Adipocyte (in vitro differentiated cells): ENCODE data around the gene ENDOU.

Experiments used
- DNase-seq: peaks from one replicate; pipeline ENCODE4 v3.0.0-alpha.2; 2015; ENCODE audit warnings: low read depth
- H3K27me3 ChIP-seq: replicated peaks from 2 replicates; pipeline ENCODE4 v1.7.0; 2013; ENCODE audit warnings: mild to moderate bottlenecking, low read length, moderate library complexity; ENCODE audit not compliant: control insufficient read depth, insufficient read depth
- H3K36me3 ChIP-seq: 2 replicates; pipeline ENCODE4 v1.7.0; 2013; ENCODE audit warnings: low read length, mild to moderate bottlenecking, moderate library complexity; ENCODE audit not compliant: control insufficient read depth, insufficient read depth, severe bottlenecking
- H3K4me1 ChIP-seq: 2 replicates; pipeline ENCODE4 v1.7.0; 2013; ENCODE audit warnings: mild to moderate bottlenecking, low read length, moderate library complexity; ENCODE audit not compliant: control insufficient read depth, insufficient read depth
- H3K4me3 ChIP-seq: 2 replicates; pipeline ENCODE4 v1.7.0; 2013; ENCODE audit warnings: mild to moderate bottlenecking, low read length, moderate library complexity
- H3K9ac ChIP-seq: 2 replicates; pipeline ENCODE4 v1.7.0; 2013; ENCODE audit warnings: mild to moderate bottlenecking, low read length, moderate library complexity
- H3K9me3 ChIP-seq: 2 replicates; pipeline ENCODE4 v1.7.0; 2013; ENCODE audit warnings: mild to moderate bottlenecking, low read length, moderate library complexity; ENCODE audit not compliant: control insufficient read depth

Gene ENDOU

DNA sequence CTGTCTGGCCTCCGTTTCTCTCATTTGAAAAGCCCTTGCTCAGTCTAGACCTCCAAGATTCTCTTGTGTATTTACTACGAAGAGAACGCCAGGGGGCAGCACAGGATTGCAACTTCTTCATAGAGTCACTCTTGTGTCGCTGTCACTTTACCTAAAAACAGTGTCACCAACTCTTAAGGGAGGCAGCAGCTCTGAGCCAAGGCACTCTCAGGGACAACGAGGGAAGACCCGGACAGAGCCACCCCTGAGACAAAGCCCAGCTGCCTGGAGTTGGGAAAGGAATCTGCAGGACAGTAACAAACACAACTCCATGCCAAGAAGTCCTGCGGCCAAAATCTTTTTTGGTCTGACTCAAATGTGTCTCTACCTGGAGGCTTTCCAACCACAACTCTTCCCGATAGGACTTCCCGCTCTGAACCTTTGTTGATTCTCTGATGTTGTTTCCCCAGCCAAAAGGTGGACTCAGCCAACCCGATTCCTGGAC lies 9.9 kb downstream of the ENDOU start:
- Histone ChIP-seq H3K4me3 (peak overlapping the region; percentile 70), H3K36me3 (no peaks in the 10 kb centered on the region), H3K4me1 (peaks cover 28% of the 10 kb centered on the region), H3K27me3 (no peaks in the 10 kb centered on the region), H3K9ac (peak overlapping the region; percentile 66), H3K9me3 (no peaks in the 10 kb centered on the region)
- peak; percentile 92 for DNase-seq

DNA sequence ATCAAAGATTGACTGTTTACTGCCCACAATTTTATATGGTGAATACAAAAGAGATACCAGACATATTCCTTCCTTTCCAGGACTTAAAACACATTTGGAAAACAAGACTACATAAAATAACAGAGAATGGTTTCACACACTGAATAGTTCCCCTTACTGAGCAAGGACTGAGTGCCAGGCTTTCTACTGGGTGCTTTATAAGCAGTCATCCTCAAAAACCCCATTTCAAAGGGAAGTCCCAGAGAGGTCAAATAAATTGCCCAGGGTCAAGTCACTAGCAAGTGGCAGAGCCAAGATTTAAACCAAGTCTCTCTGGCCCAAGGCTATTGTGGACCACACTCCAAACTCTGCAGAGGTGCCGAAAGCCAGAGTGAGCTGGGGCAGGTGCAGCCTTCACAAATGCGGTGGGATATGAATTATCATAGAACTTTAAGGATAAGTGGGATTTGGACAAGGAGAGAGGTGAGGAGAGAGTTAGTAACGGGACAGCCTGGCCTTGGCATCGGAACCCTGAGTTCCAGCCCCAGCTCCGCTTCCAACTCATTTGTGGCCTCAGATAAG lies 10.4 kb downstream of the ENDOU start:
- Histone ChIP-seq H3K27me3 (no peaks in the 10 kb centered on the region), H3K9me3 (no peaks in the 10 kb centered on the region), H3K4me1 (peaks cover 28% of the 10 kb centered on the region), H3K4me3 (no peak overlapping the region), H3K36me3 (no peaks in the 10 kb centered on the region), H3K9ac (peak overlapping the region; percentile 66)
- no peak for DNase-seq

DNA sequence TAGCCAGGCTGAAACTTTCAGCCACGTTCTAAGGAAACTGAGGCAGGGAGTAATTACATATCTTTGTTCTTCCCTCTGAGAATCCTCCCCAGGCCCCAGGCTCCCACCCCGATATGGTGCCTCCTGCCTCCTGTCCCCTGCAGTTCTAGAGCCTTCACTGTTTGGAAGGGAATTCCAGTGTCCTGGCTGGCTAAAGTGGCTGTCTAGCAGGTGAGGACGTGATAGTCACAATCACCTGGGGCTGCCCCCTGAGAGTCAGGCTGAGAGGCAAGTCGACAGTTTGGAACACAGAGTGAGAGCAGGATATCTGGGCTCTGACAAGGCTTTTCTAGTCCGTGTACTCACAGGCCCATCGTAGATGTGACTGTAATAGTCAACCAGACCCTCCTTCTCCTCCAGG lies 13.1 kb downstream of the ENDOU start:
- no peak overlapping the region for H3K4me3 ChIP-seq
- H3K36me3 ChIP-seq: no peaks in the 10 kb centered on the region
- H3K9me3 ChIP-seq: no peaks in the 10 kb centered on the region
- DNase-seq: no peak
- H3K4me1 ChIP-seq: peaks cover 22% of the 10 kb centered on the region
- H3K9ac ChIP-seq: no peak overlapping the region
- no peaks in the 10 kb centered on the region for H3K27me3 ChIP-seq

DNA sequence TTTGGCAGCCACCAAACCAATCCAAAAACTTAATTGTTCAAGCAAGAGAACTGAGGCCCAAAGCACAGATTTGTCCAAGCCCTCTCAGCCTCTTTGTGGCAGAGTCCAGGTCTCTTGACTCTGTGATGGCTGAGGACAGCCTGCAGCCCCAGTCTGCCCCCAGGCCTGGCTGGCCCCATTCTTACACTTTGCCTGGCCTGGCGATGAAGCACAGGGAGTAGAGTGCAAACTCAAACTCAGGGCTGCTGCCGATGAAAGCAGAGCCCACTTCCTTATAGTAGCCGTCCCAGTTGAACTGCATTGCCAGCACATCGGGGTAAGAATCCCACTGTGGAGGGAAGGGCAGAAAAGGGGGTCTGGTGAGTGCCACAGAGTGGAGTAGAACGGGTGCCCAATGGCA lies 13.8 kb downstream of the ENDOU start:
- Histone ChIP-seq H3K9ac (no peak overlapping the region), H3K4me3 (no peak overlapping the region), H3K4me1 (peaks cover 20% of the 10 kb centered on the region), H3K36me3 (no peaks in the 10 kb centered on the region), H3K9me3 (no peaks in the 10 kb centered on the region), H3K27me3 (no peaks in the 10 kb centered on the region)
- no peak for DNase-seq

DNA sequence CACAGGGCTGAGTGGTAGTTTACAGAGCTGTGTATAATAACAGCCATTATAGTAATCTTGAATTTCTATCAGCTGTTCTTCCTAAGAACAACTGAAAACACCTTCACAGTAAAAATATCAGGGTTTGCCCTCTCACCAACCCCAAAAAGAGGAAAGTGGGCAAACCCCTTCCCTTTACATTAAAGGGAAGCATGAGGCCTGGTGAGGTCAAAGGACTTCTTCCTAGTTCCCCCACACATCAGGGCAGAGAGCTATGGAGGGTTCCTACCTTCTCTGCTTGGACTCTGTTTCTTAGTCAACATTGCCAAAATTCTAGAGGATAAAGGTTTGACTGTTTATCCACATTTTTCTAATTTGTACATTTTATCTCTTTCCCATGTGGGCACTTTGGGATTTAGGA lies 15.0 kb downstream of the ENDOU start:
- Histone ChIP-seq H3K27me3 (no peaks in the 10 kb centered on the region), H3K4me1 (peaks cover 13% of the 10 kb centered on the region), H3K9ac (no peak overlapping the region), H3K9me3 (no peaks in the 10 kb centered on the region), H3K4me3 (no peak overlapping the region), H3K36me3 (no peaks in the 10 kb centered on the region)
- no peak for DNase-seq

DNA sequence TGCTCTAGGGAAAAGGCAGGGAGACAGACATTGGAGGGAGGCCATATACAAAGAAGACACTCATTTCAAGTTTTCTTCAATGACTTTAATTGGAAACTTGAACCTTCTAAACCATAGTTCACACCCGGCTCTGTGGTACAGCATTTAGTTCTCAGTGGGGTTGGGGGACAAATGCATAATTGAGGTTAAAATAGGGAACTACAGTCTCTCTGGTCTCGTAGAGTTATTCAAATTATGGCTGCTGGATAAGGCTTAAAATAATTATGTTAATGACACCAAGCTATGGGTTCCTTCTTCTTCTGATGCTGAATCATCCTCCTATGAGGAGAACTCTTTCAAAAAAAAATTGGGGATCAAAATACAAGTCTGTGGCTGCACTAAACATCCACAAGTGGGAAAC lies 15.6 kb downstream of the ENDOU start:
- Histone ChIP-seq H3K4me3 (no peak overlapping the region), H3K9ac (no peak overlapping the region), H3K27me3 (no peaks in the 10 kb centered on the region), H3K4me1 (peaks cover 13% of the 10 kb centered on the region), H3K36me3 (no peaks in the 10 kb centered on the region), H3K9me3 (no peaks in the 10 kb centered on the region)
- no peak for DNase-seq

DNA sequence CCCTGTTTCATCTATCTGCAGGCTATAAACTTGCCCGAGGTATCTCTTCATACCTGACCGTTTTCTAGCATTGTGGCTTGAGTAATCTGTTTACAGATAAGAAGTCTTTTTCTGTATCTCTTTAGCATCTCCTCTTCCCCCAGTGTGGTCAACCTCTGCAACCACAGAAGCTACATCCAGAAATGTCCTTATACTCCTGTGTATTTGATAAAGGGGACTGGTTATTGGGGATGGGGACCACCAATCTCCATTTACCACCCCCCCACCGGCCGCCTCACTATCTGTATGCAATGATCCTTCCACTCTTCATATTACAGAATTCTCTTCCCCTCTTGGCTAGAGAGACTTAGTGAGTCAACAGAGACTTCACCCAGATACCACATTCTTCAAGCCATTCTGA lies 16.1 kb downstream of the ENDOU start:
- DNase-seq: no peak
- Histone ChIP-seq H3K9ac (no peak overlapping the region), H3K9me3 (no peaks in the 10 kb centered on the region), H3K27me3 (no peaks in the 10 kb centered on the region), H3K36me3 (no peaks in the 10 kb centered on the region), H3K4me1 (peaks cover 13% of the 10 kb centered on the region), H3K4me3 (no peak overlapping the region)

DNA sequence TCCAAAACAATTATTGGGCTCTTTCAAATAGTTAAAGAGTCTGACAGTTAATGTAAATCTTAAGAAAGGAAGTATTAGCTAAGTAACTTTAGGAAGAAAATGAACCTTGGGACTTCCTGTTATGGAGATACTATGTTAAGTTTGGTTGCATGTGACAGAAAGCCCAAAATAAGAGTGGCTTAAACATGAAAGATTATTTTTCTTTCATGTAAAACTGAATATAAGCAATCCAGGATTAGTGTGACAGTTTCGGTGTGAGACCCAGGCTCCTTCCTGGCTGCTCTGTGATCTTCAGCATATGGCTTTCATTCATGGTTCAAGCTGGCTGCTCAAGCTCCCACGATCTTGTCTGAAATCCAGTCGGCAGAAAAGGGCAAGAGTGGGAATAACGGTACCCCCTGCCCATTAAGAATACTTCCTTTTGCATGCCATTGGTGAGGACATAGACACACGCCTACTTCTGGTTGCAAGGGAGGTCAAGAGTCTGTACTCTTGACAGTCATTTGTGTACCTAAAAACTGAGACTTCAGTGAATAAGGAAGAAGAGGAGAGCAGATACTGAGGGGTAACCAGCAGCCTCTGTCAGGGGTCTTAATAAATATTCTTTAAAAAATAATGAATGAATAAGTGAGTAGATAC lies 17.3 kb downstream of the ENDOU start:
- Histone ChIP-seq H3K9me3 (no peaks in the 10 kb centered on the region), H3K36me3 (no peaks in the 10 kb centered on the region), H3K4me3 (no peak overlapping the region), H3K4me1 (peaks cover 13% of the 10 kb centered on the region), H3K9ac (no peak overlapping the region), H3K27me3 (no peaks in the 10 kb centered on the region)
- DNase-seq: no peak

DNA sequence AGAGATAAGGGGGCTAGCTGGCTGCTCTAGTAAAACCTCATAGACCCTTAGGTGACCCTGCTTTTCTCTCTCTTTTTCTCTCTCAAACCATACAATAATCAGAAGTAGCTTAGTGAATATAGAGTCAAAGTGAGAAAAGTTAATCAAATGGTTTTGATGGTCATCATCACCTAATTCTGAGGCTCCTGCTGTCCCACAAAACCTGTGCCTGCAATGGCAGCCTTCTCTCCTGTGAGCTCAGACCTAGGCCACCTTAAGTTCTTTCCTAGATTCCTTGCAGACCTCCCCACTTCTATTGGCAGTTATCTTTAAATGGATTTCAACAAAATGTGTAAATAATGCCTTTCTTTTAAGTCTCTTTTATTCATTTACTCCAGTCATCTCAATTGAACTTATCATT lies 17.9 kb downstream of the ENDOU start:
- Histone ChIP-seq H3K4me3 (no peak overlapping the region), H3K27me3 (no peaks in the 10 kb centered on the region), H3K9me3 (no peaks in the 10 kb centered on the region), H3K9ac (no peak overlapping the region), H3K36me3 (no peaks in the 10 kb centered on the region), H3K4me1 (peaks cover 13% of the 10 kb centered on the region)
- no peak for DNase-seq

DNA sequence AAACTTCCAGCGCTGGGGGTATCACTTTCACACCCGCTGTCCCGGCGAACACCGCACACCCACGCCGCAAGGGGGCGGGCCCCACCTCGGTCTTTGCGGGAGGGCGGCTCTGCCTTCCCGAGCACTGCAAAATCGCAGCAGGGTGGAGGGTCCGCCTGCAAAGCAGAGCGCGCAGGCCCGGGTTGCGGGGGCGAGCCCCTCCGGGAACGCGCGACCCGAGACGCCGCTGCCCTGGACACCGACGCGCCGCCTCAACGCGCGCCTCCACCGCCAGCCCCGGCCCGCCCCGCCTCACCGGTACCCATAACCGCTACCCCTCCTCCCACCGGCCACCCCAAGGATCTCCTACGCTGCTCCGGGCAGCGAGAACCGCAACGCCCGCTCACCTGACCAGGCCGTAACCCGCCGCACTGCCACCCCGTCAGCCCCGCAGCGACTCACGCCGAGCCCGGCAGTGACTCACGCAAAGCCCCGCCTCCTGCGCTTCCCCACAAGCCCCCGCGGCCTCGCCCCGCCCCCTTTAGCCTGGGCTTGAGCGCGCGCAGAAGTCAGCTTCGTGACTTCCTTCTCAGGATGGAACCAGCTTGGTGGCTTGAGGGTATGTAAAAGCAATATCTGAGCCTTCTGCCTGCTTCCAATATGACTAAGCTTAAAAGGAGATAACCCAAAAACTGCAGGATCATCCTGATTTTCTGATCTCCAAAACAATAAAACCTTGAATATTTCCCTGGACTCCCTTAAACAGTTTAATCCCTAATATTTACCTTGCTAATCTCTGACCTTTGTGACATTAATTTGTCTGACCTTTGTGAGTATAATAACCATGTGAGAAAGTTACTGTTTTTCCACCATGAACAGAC lies 19.5 kb downstream of the ENDOU start, which contains the start of gene RPAP3:
RPAP3 (minus strand) TSS at position 465 of the 860 bp plus-strand sequence. CDS start 3,190 bp downstream, outside the sequence.
- H3K4me3 ChIP-seq: peak within 1 kb of the TSS; percentile 93
- no peaks in the 10 kb centered on the region for H3K36me3 ChIP-seq
- peak within 1 kb of the TSS; percentile 95 for H3K9ac ChIP-seq
- peak; percentile 99 for DNase-seq
- no peaks in the 10 kb centered on the region for H3K27me3 ChIP-seq
- H3K4me1 ChIP-seq: peaks cover 13% of the 10 kb centered on the region
- no peaks in the 10 kb centered on the region for H3K9me3 ChIP-seq

DNA sequence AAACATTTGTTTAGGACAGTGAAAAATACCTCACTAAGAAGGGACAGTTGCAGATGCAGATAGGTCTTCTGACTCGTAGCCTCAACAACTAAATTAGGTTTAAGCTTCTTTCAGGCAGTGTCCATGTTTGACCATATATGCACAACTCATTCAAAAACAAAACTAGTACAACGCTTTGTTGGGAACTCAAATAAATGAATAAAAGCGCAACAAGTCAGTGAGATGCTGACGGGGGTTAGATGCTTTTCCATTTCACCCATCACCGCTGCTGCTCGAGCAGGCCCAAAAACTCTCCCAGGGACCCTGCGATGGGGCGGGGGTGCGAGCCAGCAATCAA lies 20.1 kb downstream of the ENDOU start:
- Histone ChIP-seq H3K9me3 (no peaks in the 10 kb centered on the region), H3K4me3 (peak overlapping the region; percentile 93), H3K4me1 (peaks cover 13% of the 10 kb centered on the region), H3K27me3 (no peaks in the 10 kb centered on the region), H3K36me3 (peaks cover 2% of the 10 kb centered on the region), H3K9ac (peak overlapping the region; percentile 95)
- no peak for DNase-seq
